Upper lobe of left lung (tissue), 6 donors: ENCODE results near the gene CACNA2D2. TPM values are rescaled to one million over a fixed set of nuclear protein-coding genes. Genes with fewer than 3 reads are reported as not detected.

Experiments
- ATAC-seq, 2 donors: fragments of 200-7000 bp; cut with Tn5 transposase; one replicate each; pipeline ENCODE4 v1.9.1; 2022; ENCODE audit warnings: mild to moderate bottlenecking in 2 of 2, moderate library complexity in 2 of 2; ENCODE audit not compliant: low FRiP score in 2 of 2
- DNase-seq, 2 donors: peaks; one replicate each; pipeline ENCODE4 v3.0.0-alpha.2; 2019 to 2020
- H3K27ac ChIP-seq, 4 donors: fragments of 200-600 bp; sonication (generic); one replicate each; pipeline ENCODE4 v1.5.1; 2016 to 2019
- H3K27me3 ChIP-seq, 4 donors: fragments of 200-600 bp; sonication (generic); one replicate each; pipeline ENCODE4 v1.5.1; 2017 to 2019
- H3K36me3 ChIP-seq, 4 donors: fragments of 200-600 bp; sonication (generic); one replicate each; pipeline ENCODE4 v1.5.1; 2016 to 2019
- H3K4me1 ChIP-seq, 4 donors: fragments of 200-600 bp; sonication (generic); one replicate each; pipeline ENCODE4 v1.5.1; 2018 to 2019
- H3K4me3 ChIP-seq, 4 donors: fragments of 200-600 bp; sonication (generic); one replicate each; pipeline ENCODE4 v1.5.1; 2017 to 2019; ENCODE audit warnings: mild to moderate bottlenecking in 2 of 4, moderate library complexity in 1 of 4
- H3K9me3 ChIP-seq, 4 donors: fragments of 200-600 bp; sonication (generic); one replicate each; pipeline ENCODE4 v1.5.1; 2018 to 2019
- EP300 ChIP-seq, 4 donors: sonication (generic); formaldehyde crosslinking; IDR thresholded peaks; one replicate each; pipeline ENCODE4 v1.5.1; 2017; ENCODE audit warnings: antibody characterized with exemption in 4 of 4, control low read depth in 2 of 4
- POLR2A ChIP-seq, 4 donors: fragments of 450-650 bp; IDR thresholded peaks; one replicate each; pipeline ENCODE4 v1.5.1; 2016 to 2017; ENCODE audit warnings: antibody characterized with exemption in 4 of 4, mild to moderate bottlenecking in 2 of 4
- POLR2AphosphoS5 ChIP-seq, 2 donors: sonication (generic); formaldehyde crosslinking; IDR thresholded peaks; one replicate each; pipeline ENCODE4 v1.5.1; 2017; ENCODE audit warnings: antibody characterized with exemption in 2 of 2
- WGBS, 2 donors: methylation state at CpG; one replicate each; pipeline ENCODE4 v1.1.5; 2017 to 2018; 5-methylcytosine and 5-hydroxymethylcytosine counted together
- total RNA-seq, 6 donors: library from RNA; depleted of rRNA in 4 of 6; stranded (reverse); fragments of >200 nt in 4 of 6; gene quantifications; one replicate each; pipeline versions ENCODE4 v1.1.0 to v1.2.1, GENCODE V29; 2016 to 2021
- TF ChIP-seq, protein P1 (sequence below), 6 experiments: fragments of 450-650 bp in 4 of 6; fragments of 200-600 bp in 2 of 6; sonication (generic) in 2 of 6; IDR thresholded peaks; one replicate each; pipeline ENCODE4 v1.5.1; 2016 to 2019; ENCODE audit warnings: antibody characterized with exemption in 6 of 6
- donor health status: DM: no; HTN: no; CAD: no; lungs with moderate emphysema.
- donor health status: DM: no; HTN: yes; CAD: no; lungs with severe emphysema.

Gene CACNA2D2
- total RNA-seq, 6 donors from 2014 or later = 71.5 to 213 (median 113) TPM

DNA sequence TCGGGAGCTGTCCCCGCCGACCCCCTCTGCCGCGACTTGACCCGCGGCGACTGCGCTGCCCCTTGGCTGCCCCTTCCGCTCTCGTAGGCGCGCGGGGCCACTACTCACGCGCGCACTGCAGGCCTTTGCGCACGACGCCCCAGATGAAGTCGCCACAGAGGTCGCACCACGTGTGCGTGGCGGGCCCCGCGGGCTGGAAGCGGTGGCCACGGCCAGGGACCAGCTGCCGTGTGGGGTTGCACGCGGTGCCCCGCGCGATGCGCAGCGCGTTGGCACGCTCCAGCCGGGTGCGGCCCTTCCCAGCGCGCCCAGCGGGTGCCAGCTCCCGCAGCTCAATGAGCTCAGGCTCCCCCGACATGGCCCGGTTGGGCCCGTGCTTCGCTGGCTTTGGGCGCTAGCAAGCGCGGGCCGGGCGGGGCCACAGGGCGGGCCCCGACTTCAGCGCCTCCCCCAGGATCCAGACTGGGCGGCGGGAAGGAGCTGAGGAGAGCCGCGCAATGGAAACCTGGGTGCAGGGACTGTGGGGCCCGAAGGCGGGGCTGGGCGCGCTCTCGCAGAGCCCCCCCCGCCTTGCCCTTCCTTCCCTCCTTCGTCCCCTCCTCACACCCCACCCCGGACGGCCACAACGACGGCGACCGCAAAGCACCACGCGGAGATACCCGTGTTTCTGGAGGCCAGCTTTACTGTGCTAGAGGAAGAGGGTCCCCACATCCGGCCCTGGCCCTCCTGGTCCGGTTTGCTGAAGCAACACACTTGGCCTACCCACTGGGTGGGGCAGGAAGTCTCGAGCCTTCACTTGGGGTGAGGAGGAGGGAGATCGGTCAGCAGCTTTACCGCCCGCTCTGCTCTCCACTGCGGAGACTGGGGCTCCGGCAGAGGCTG is 162.7 kb downstream of the CACNA2D2 start, which contains the start of gene RASSF1:
TSS of gene RASSF1 (minus strand) at position 389 of the 882 bp plus-strand sequence. CDS start at position 358, 31 bp downstream.
- TF ChIP-seq POLR2A (IDR thresholded peaks at IDR 0.05) = peak in 2 of 4 donors; percentile 39 to 90
- peak; percentile 49 to 52 for TF ChIP-seq POLR2AphosphoS5 (IDR thresholded peaks at IDR 0.05)
- TF ChIP-seq, protein P1, sequence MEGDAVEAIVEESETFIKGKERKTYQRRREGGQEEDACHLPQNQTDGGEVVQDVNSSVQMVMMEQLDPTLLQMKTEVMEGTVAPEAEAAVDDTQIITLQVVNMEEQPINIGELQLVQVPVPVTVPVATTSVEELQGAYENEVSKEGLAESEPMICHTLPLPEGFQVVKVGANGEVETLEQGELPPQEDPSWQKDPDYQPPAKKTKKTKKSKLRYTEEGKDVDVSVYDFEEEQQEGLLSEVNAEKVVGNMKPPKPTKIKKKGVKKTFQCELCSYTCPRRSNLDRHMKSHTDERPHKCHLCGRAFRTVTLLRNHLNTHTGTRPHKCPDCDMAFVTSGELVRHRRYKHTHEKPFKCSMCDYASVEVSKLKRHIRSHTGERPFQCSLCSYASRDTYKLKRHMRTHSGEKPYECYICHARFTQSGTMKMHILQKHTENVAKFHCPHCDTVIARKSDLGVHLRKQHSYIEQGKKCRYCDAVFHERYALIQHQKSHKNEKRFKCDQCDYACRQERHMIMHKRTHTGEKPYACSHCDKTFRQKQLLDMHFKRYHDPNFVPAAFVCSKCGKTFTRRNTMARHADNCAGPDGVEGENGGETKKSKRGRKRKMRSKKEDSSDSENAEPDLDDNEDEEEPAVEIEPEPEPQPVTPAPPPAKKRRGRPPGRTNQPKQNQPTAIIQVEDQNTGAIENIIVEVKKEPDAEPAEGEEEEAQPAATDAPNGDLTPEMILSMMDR (IDR thresholded peaks at IDR 0.05) = peak in 2 of 6 experiments; percentile 8 to 19
- no peak for TF ChIP-seq EP300 (IDR thresholded peaks at IDR 0.05)
- Histone ChIP-seq H3K27ac (peak within 1 kb of the TSS; percentile 92 to 99 (median 96)), H3K9me3 (no peaks in the 10 kb centered on the region), H3K27me3 (no peaks in the 10 kb centered on the region), H3K4me3 (peak within 1 kb of the TSS; percentile 36 to 75 (median 64)), H3K36me3 (no peaks in the 10 kb centered on the region), H3K4me1 (peaks cover 39 to 63% (median 59%) of the 10 kb centered on the region in 4 donors)
- peak; percentile 80 to 95 for DNase-seq
- 4% methylated on average over 27 to 73 of the region's 85 CpGs for WGBS, 2 donors
- ATAC-seq = peak; percentile 70 to 74

DNA sequence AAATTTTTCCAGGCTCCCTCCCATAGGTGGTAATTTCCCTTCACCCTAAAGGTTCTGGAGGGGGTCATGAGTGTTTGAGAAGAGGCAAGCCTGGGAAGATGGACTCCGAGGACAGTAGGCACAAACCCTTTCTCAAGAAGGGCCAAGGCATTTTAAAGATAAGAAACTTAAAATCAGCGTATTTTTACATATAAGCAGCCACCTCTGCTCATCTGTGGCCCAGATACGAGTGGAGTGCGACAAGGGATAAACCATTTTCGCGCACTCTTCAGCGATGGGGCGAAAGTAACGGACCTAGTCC is 163.3 kb downstream of the CACNA2D2 start:
- DNase-seq (no peak), ATAC-seq (no peak)
- TF ChIP-seq, protein P1 (IDR thresholded peaks at IDR 0.05) = no peak
- TF ChIP-seq POLR2A (IDR thresholded peaks at IDR 0.05) (no peak), EP300 (IDR thresholded peaks at IDR 0.05) (no peak), POLR2AphosphoS5 (IDR thresholded peaks at IDR 0.05) (no peak)
- Histone ChIP-seq H3K27me3 (no peaks in the 10 kb centered on the region), H3K27ac (peak overlapping the region; percentile 92 to 99 (median 96)), H3K36me3 (no peaks in the 10 kb centered on the region), H3K9me3 (no peaks in the 10 kb centered on the region), H3K4me3 (peak overlapping the region; percentile 36 to 75 (median 64)), H3K4me1 (peaks cover 39 to 63% (median 58%) of the 10 kb centered on the region in 4 donors)
- WGBS, 2 donors = 29 to 32% methylated on average over 9 of the region's 9 CpGs

DNA sequence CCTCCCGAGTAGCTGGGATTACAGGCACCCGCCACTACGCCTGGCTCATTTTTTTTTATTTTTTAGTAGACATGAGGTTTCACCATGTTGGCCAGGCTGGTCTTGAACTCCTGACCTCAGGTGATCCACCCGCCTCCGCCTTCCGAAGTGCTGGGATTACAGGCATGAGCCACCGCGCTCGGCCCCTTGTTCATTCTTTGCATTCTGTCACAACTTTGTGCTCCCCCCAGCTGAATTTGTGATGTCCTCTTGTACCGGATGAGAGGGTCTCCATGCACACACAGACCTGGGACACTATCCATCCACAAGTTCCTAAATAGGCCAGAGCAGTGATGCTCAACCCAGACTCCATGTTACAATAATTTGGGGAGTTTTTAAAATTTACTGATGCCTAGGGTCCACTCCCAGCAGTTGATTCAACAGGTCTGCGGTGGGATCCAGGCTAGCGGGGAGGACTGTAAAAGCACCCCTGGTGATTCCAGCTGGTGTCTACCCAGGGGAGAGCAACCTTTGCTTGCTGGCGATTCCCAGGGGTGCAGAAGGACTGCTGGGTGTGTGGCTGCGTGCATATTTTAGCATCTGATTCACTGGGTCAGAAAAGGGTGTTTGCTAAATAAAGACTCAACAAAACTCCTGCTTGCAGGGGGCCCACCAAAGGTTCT is 163.8 kb downstream of the CACNA2D2 start:
- H3K4me3 ChIP-seq = peak overlapping the region in 3 of 4 donors; percentile 53 to 75 (median 74)
- TF ChIP-seq POLR2AphosphoS5 (IDR thresholded peaks at IDR 0.05) = no peak
- WGBS, 2 donors = 74 to 76% methylated on average over 13 to 14 of the region's 14 CpGs
- H3K4me1 ChIP-seq = peaks cover 43 to 65% (median 60%) of the 10 kb centered on the region in 4 donors
- no peak for DNase-seq
- H3K27ac ChIP-seq = peak overlapping the region; percentile 92 to 99 (median 96)
- ATAC-seq = no peak
- H3K36me3 ChIP-seq = no peaks in the 10 kb centered on the region
- no peaks in the 10 kb centered on the region for H3K27me3 ChIP-seq
- no peaks in the 10 kb centered on the region for H3K9me3 ChIP-seq

DNA sequence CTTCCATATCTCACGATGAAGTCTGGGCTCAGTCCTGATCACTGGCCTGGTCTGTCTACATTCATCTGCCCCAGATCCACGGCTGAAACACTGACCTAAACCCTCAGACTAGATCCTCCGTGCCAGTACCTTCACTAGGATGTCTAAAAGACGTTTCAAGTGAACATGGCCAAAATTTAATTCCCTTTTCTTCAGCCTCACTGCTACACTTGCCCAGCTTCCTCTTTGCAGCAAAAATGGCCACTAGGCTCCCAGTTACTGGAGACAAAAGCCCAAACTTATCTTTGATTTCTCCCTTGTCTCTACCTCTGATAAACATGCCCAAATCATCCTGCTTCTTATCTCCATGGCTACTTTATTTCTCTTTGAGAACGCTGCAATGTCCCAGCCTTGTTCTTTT is 164.5 kb downstream of the CACNA2D2 start:
- H3K36me3 ChIP-seq = no peaks in the 10 kb centered on the region
- peak overlapping the region in 3 of 4 donors; percentile 74 to 84 (median 75) for H3K4me3 ChIP-seq
- TF ChIP-seq POLR2A (IDR thresholded peaks at IDR 0.05) = no peak
- no peak for TF ChIP-seq POLR2AphosphoS5 (IDR thresholded peaks at IDR 0.05)
- no peak for TF ChIP-seq EP300 (IDR thresholded peaks at IDR 0.05)
- TF ChIP-seq, protein P1 (IDR thresholded peaks at IDR 0.05) = no peak
- ATAC-seq (no peak), DNase-seq (no peak)
- no peaks in the 10 kb centered on the region for H3K27me3 ChIP-seq
- H3K4me1 ChIP-seq = peaks cover 49 to 72% (median 67%) of the 10 kb centered on the region in 4 donors
- H3K27ac ChIP-seq = peak overlapping the region; percentile 92 to 99 (median 96)
- no peaks in the 10 kb centered on the region for H3K9me3 ChIP-seq
- 54 to 60% methylated on average over 5 of the region's 5 CpGs for WGBS, 2 donors
